K562 (cell line): Measurements from ENCODE around the gene TREX2. TPM values are rescaled to one million over a fixed set of nuclear protein-coding genes. Genes with fewer than 3 reads are reported as not detected.

Experiments used
- BRCA1 ChIP-seq, 2 experiments: fragments of 450-650 bp in 1 of 2; sonication (generic) in 1 of 2; formaldehyde crosslinking in 1 of 2; IDR thresholded peaks; 2 replicates each; pipeline versions ENCODE4 v1.5.0 to v1.6.1; 2017 to 2020; ENCODE audit warnings: mild to moderate bottlenecking in 1 of 2, missing genetic modification reagents in 1 of 2
- FIP1L1 ChIP-seq: fragments of 200-400 bp; formaldehyde crosslinking; IDR thresholded peaks from 2 replicates; pipeline ENCODE4 v1.6.1; 2018; ENCODE audit warnings: mild to moderate bottlenecking, low read depth, low read length; ENCODE audit not compliant: poor library complexity, severe bottlenecking
- HEY1 ChIP-seq: fragments of 250-450 bp; sonication (Bioruptor Pico); IDR thresholded peaks from 2 replicates; pipeline ENCODE4 v1.5.0; 2020; ENCODE audit warnings: mild to moderate bottlenecking, moderate library complexity, borderline replicate concordance
- KLF13 ChIP-seq: fragments of 450-650 bp; IDR thresholded peaks from 2 replicates; pipeline ENCODE4 v1.6.1; 2016; ENCODE audit warnings: missing genetic modification characterization, low read depth, mild to moderate bottlenecking, missing compliant biosample characterization, moderate library complexity, borderline replicate concordance
- MXI1 ChIP-seq: IDR thresholded peaks from 2 replicates; pipeline ENCODE4 v1.6.1; 2011; ENCODE audit warnings: low read depth, mild to moderate bottlenecking, improper control_type of control experiment, low read length
- NFE2L1 ChIP-seq: fragments of 450-650 bp; IDR thresholded peaks from 2 replicates; pipeline ENCODE4 v1.6.1; 2016; ENCODE audit warnings: missing genetic modification characterization, low read depth, mild to moderate bottlenecking, missing compliant biosample characterization, moderate library complexity, borderline replicate concordance
- SMAD3 ChIP-seq: fragments of 450-650 bp; formaldehyde crosslinking; conservative IDR thresholded peaks from 2 replicates; pipeline ENCODE4 v1.4.0; 2020; ENCODE audit warnings: mild to moderate bottlenecking
- YBX1 ChIP-seq: fragments of 450-650 bp; IDR thresholded peaks from 2 replicates; pipeline ENCODE4 v1.7.1; 2016; ENCODE audit warnings: mild to moderate bottlenecking
- ZNF277 ChIP-seq: fragments of 250-450 bp; sonication (Bioruptor Pico); IDR thresholded peaks from 2 replicates; pipeline ENCODE4 v1.8.0; 2022; ENCODE audit warnings: inconsistent platforms, mild to moderate bottlenecking, moderate library complexity, borderline replicate concordance
- ZNF764 ChIP-seq: fragments of 250-450 bp; sonication (Bioruptor Pico); IDR thresholded peaks from 2 replicates; pipeline ENCODE4 v1.4.0; 2020; ENCODE audit warnings: low read depth, mild to moderate bottlenecking, moderate library complexity
- ZNF766 ChIP-seq: fragments of 200-800 bp; sonication (Bioruptor generic); conservative IDR thresholded peaks from 2 replicates; pipeline ENCODE4 v1.6.1; 2016; ENCODE audit warnings: missing genetic modification characterization, missing compliant biosample characterization
- polyA plus RNA-seq, 8 experiments: library from polyadenylated mRNA; depleted of rRNA in 4 of 8; stranded (reverse) in 5 of 8; unstranded in 3 of 8; fragments of >200 nt; fragmentation: Nextera tagmentation in 2 of 8; fragmentation: Illumina TruSeq in 1 of 8; extraction: Ambion mirVana in 2 of 8; extraction: Trizol in 1 of 8; gene quantifications; 2 replicates each; pipeline versions ENCODE4 v1.2.1 to v1.2.3, GENCODE V29; 2011 to 2014; ENCODE audit warnings: inconsistent platforms in 1 of 8, missing spikeins in 1 of 8
- total RNA-seq, 7 experiments: library from RNA; depleted of rRNA in 6 of 7; stranded (reverse); fragments of >200 nt in 6 of 7; fragmentation: Illumina TruSeq in 2 of 7; extraction: Trizol in 2 of 7; gene quantifications; 2 replicates each; pipeline versions ENCODE4 v1.2.1 to v1.2.3, GENCODE V29; 2011 to 2021; ENCODE audit warnings: low replicate concordance in 1 of 7
- TF ChIP-seq, protein P1 (sequence below), 2 experiments: fragments of 450-650 bp; IDR thresholded peaks; 2 replicates each; pipeline ENCODE4 v1.6.1; 2016; ENCODE audit warnings: mild to moderate bottlenecking in 2 of 2, borderline replicate concordance in 1 of 2, low read depth in 1 of 2, moderate library complexity in 1 of 2
- TF ChIP-seq, protein P2 (sequence below): sonication (generic); formaldehyde crosslinking; IDR thresholded peaks from 2 replicates; pipeline ENCODE4 v1.8.0; 2022; ENCODE audit warnings: mild to moderate bottlenecking, missing genetic modification reagents

The TREX2 gene
- total and polyA plus RNA-seq, 9 of the 15 experiments (the other 6 are each of a cell fraction or from before 2014, with no cell fraction given): 0.07 to 1.5 (median 0.33) TPM; not detected in 2

DNA sequence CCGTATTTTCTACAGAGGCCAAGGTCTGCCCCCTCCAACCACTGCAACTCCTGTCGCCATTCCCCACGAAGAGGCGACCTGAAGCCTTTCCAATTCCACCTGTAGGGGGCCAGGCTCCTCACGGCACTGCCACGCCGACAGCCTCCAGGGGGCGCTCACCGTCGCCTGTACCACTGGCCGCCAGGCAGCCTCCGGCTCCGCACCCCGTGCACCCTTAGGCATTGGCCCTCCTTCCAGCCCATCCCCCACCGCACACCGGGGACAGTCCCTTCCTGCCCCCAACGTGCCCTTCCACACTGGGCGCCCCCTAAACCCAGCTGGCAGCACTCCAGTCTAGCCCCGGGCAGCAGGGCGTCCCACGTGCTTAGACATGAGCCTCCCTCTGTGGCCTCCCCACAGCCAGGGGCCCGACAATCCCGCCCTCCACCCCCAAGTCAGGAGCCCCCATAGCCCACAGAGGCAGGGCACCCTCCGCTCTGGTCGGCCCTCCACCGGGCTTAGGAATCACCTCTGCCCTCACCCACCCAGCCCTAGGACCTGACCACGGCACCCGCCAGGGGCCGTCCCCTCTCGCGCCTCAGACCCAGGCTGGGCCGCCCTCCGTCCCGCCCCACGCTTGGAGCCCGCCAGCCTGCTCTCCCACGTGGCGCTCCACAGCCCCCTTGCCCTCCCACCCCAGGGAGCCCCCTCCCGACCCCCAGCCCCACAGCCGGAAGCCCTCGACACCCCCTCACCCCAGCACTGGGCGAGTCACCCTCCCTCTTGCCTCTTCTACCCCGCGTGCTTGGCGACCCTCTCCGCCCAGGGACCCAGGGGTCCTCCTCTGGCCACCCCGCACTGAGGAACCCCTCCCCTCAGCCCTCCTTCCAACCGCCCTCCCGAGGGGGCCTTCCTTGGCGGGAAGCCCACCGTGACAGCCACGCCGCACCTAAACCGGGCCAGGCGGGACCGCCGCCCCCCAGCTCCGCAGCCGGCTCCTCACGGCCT lies 45.4 kb downstream of the TREX2 start (continued):
- TF ChIP-seq MXI1: no peak
- TF ChIP-seq, protein P1, sequence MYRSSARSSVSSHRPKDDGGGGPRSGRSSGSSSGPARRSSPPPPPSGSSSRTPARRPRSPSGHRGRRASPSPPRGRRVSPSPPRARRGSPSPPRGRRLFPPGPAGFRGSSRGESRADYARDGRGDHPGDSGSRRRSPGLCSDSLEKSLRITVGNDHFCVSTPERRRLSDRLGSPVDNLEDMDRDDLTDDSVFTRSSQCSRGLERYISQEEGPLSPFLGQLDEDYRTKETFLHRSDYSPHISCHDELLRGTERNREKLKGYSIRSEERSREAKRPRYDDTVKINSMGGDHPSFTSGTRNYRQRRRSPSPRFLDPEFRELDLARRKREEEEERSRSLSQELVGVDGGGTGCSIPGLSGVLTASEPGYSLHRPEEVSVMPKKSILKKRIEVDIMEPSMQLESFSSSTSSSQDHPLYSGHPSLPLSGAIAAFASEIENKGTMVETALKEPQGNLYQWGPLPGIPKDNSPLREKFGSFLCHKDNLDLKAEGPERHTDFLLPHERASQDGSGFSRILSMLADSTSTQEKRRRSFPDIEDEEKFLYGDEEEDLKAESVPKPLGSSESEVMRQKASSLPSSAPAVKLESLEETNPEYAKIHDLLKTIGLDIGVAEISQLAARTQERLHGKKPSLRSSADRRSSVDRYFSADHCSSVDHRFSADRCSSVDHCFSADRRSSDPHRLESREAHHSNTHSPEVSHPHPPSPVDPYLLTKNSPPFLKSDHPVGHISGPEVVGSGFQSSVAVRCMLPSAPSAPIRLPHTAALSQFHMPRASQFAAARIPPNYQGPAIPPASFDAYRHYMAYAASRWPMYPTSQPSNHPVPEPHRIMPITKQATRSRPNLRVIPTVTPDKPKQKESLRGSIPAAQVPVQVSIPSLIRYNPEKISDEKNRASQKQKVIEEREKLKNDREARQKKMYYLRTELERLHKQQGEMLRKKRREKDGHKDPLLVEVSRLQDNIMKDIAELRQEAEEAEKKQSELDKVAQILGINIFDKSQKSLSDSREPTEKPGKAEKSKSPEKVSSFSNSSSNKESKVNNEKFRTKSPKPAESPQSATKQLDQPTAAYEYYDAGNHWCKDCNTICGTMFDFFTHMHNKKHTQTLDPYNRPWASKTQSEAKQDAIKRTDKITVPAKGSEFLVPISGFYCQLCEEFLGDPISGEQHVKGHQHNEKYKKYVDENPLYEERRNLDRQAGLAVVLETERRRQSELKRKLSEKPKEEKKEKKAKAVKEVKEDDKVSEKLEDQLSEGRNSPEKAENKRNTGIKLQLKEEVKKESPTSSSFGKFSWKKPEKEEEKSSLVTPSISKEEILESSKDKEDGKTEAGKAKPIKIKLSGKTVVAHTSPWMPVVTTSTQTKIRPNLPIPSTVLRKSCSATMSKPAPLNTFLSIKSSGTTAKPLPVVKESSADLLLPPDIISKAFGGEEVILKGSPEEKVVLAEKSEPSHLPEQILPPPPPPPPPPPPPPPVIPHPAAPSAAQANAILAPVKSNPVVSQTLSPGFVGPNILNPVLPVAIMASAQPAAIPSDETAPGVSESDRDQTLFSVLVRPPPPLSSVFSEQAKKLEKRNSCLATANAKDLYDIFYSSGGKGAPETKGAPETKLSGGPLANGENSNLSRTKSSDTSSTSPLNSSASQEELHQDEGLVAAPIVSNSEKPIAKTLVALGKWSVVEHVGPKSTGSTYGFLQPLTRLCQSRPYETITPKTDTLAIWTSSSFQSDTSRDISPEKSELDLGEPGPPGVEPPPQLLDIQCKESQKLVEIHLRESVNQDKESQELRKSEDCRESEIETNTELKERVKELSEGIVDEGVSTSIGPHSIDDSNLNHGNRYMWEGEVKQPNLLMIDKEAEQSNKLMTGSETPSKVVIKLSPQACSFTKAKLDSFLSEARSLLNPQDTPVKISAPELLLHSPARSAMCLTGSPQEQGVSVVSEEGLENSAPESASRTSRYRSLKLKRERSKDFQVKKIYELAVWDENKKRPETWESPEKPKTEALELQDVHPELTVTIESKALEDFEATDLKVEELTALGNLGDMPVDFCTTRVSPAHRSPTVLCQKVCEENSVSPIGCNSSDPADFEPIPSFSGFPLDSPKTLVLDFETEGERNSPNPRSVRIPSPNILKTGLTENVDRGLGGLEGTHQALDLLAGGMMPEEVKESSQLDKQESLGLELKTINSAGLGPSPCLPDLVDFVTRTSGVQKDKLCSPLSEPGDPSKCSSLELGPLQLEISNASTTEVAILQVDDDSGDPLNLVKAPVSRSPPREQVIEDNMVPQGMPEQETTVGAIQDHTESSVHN (IDR thresholded peaks at IDR 0.05; ENCODE audit: borderline replicate concordance in 1 of 2, low read depth in 1 of 2): no peak
- peak; percentile 48 for TF ChIP-seq FIP1L1
- no peak for TF ChIP-seq ZNF764 (CRISPR knock-in tag)
- TF ChIP-seq BRCA1 (IDR thresholded peaks at IDR 0.05): no peak
- TF ChIP-seq BRCA1 (CRISPR knock-in tag; IDR thresholded peaks at IDR 0.05): no peak
- no peak for TF ChIP-seq HEY1 (CRISPR knock-in tag)
- no peak for TF ChIP-seq KLF13 (tag)
- no peak for TF ChIP-seq NFE2L1
- no peak for TF ChIP-seq ZNF277 (CRISPR knock-in tag)
- TF ChIP-seq, protein P2, sequence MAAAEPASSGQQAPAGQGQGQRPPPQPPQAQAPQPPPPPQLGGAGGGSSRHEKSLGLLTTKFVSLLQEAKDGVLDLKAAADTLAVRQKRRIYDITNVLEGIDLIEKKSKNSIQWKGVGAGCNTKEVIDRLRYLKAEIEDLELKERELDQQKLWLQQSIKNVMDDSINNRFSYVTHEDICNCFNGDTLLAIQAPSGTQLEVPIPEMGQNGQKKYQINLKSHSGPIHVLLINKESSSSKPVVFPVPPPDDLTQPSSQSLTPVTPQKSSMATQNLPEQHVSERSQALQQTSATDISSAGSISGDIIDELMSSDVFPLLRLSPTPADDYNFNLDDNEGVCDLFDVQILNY (CRISPR knock-in tag): no peak
- TF ChIP-seq ZNF766 (CRISPR knock-in tag): no peak
- TF ChIP-seq YBX1: no peak
- no peak for TF ChIP-seq SMAD3 (CRISPR knock-in tag)
